Dedifferentiated amniotic fluid mesenchymal stem cell (primary cell): Measurements from ENCODE around the gene CYS1.
"Not testable (repeated sequence)": the region's sequence is repeated elsewhere in the genome, so short reads cannot be mapped to it uniquely, and the experiment has no call there.

Source experiments
- DNase-seq: peaks from one replicate; pipeline ENCODE4 v3.0.0-alpha.2; 2016; ENCODE audit errors: extremely low spot score

CYS1 gene

DNA sequence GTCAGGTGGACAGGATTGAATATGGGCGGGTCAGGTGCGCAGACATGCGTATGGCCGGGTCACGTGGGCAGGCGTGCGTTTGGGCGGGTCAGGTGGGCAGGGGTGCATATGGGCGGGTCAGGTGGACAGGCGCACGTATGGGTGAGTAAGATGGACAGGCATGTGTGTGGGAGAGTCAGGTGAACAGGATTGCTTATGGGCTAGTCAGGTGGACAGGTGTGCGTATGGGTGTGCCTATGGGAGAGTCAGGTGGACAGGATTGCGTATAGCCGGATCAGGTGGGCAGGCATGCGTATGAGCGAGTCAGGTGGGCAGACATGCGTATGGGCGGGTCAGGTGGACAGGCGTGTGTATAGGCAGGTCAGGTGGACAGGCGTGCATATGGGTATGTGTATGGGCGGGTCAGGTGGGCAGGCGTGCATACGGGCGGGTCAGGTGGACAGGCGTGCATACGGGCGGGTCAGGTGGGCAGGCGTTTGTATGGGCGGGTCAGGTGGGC is 67.2 kb downstream of the CYS1 start:
- DNase-seq: no peak

GRCh38 chr2:10012366-10012962 is 67.7 kb downstream of the CYS1 start:
- not testable (repeated sequence) for DNase-seq

- not testable (repeated sequence) for DNase-seq
Observed at GRCh38 chr2:10011606-10012325, 68.4 kb downstream of the CYS1 start.

GRCh38 chr2:10010861-10011605 is 69.2 kb downstream of the CYS1 start:
- not testable (repeated sequence) for DNase-seq

DNA sequence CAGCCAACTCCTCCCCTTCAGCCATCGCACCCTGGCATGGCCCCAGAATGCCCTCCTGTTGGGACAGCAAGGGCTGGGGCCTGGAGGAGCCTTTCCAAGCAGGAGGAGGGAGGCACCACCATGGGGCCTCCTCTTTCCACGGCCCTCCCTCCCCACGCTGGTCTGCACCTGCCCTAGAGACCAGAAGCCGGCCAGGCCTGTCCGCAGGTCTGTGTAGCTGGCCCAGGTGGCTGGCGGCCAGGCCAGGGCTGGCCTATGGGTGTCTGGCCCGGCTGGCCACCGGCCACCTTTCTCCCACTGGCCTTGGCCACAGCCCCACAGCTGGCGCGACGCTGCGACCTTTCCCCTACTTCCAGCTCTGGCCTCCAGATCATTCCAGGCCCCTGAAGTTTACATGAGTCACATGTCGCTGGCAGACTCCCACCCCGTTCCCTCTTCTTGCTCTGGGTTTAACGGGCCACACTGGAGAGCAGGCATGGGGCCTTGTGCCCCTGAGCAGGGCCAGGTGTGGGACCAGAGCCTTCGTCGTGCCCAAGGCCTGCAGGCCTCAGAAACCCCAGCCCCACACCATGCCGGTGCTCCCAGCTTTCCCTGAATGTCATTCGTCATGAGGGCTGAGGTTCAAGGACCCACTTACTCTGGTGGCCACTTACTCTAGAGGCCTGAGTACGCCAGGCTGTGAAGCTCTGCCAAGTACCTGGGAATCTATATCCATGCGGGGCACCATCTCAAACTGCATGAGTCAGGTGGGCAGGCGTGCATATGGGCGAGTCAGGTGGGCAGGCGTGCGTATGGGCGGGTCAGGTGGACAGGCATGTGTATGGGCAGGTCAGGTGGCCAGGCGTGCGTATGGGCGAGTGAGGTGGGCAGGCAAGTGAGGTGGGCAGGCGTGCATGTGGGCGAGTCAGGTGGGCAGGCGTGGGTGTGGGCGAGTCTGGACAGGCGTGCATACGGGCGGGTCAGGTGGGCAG is 70.1 kb downstream of the CYS1 start:
- DNase-seq: no peak

GRCh38 chr2:10009271-10009810 is 70.9 kb downstream of the CYS1 start:
- DNase-seq: no peak

GRCh38 chr2:10008809-10009176 is 71.4 kb downstream of the CYS1 start:
- DNase-seq: no peak

DNA sequence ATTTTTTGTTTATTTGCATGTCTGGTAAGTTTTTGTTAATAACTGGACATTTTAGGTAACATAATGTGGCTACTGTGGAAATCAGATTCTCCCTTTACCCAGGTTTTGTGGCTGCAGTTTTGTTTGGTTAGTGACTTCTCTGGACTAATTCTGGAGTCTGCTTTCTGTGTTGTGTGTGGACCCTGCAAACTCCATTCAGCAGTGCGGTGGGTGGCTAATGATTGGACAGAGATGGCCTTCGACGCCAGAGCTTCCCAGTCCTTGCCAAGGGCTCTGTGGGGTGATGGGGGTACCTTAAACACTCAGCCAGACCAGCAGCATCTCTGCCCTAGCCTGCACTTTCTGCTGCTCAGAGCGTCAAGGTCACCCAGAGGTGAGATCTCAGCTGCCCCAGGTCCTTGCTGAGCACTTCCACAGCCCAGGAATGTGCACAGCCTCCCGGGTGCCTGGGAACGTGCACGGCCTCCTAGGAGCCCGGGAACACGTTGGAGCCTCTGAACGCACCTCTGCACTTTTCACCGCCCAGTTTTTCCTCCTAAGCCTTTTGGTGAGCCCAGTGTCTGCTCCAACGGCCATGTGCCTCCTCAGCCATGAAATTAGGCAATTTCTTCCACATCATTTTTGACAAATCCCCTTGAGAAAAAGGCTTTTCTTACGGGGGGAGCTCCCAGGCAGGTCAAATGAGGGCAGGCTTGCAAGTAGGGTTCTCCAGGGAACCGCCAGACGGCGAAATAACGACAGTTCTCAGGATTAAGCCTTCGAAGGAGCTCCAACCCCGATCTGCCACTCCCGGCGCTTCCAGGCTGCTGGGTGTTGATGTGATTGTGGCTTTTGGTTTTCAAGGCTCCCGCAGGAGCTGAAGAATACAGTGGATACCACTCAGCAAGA is 72.0 kb downstream of the CYS1 start:
- no peak for DNase-seq

GRCh38 chr2:10007435-10007834 is 72.8 kb downstream of the CYS1 start:
- peak; percentile 15 for DNase-seq
